AG09319 (cell line): ENCODE measurements around the gene ADAM22.
A peak's percentile ranks its signal among the peaks of the same experiment; 100 is the strongest.

Source experiments
- DNase-seq: peaks from one replicate; pipeline ENCODE4 v3.0.0-alpha.2; 2010; ENCODE audit warnings: low read depth; ENCODE audit errors: extremely low read depth
- TF ChIP-seq, protein P1 (sequence below): IDR thresholded peaks from 2 replicates; pipeline ENCODE4 v1.5.1; 2011; ENCODE audit warnings: low read depth, mild to moderate bottlenecking, inconsistent platforms, low read length, moderate library complexity

ADAM22 gene

DNA sequence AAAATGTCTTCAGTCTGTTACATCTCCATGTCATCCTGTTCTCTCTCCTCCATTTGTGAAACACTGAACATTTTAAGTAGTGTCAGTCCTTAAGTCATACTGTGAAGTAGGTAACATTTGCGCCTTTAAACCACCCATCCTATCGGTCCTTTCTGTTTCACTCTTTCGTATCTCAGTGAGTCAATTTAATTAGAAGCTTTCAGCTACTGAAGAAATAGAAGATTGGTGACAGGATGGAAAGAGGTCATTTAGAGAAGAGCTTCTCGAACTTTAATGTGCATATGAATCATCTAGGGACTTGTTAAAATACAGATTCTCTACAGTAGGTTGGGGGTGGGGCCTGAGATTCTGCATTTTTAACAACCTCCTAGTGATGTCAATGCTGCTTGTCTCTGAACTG, 172.4 kb downstream of the ADAM22 start:
- DNase-seq = no peak
- TF ChIP-seq, protein P1, sequence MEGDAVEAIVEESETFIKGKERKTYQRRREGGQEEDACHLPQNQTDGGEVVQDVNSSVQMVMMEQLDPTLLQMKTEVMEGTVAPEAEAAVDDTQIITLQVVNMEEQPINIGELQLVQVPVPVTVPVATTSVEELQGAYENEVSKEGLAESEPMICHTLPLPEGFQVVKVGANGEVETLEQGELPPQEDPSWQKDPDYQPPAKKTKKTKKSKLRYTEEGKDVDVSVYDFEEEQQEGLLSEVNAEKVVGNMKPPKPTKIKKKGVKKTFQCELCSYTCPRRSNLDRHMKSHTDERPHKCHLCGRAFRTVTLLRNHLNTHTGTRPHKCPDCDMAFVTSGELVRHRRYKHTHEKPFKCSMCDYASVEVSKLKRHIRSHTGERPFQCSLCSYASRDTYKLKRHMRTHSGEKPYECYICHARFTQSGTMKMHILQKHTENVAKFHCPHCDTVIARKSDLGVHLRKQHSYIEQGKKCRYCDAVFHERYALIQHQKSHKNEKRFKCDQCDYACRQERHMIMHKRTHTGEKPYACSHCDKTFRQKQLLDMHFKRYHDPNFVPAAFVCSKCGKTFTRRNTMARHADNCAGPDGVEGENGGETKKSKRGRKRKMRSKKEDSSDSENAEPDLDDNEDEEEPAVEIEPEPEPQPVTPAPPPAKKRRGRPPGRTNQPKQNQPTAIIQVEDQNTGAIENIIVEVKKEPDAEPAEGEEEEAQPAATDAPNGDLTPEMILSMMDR = no peak

DNA sequence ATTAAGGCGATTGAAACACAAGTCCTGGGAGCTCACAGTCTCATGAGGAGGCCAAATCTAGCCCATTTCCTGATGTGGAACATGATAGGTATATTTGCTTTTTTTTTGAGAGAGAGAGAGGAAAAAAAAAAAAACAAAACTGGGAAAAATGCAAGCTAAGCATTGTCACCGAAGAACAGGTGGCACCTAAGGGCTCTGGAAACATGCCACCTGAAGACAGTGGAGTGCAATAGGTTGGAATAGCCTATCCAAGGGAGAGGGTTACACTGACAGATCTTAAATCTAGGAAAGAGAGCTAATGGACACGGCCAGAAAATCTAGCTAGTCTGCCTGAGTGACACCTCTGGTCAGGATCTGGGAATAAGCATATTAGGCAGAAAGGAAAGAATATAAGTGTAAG, 175.6 kb downstream of the ADAM22 start:
- DNase-seq = no peak
- TF ChIP-seq, protein P1 = no peak

DNA sequence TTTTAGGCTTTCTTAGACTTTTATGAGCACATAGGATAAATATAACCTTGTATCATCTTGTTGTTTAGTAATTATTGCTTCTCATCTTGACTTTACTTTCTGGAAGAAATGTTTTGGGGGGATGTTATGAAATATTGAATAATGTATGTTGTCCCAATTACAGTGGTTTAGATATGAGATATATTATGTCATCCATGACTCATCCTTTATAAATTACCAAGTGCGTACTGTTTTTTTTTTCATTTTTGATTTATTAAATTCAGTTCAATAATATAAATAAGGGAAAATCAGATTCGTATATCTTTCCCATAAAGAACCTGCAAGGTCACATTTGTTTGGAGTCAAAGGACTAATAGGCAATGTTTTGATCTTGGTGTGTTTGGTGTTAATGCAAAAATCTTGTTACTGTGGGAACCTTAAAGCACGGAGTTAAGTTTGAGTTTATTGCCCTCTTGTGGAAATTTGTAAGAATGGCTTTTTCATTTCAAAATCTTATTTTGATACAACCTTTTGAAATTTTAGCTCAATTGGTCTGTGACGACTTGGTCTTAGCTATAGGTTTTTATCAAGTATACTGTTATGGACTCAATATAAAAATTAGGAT, 177.2 kb downstream of the ADAM22 start:
- TF ChIP-seq, protein P1 = peak; percentile 52
- DNase-seq = peak; percentile 7

DNA sequence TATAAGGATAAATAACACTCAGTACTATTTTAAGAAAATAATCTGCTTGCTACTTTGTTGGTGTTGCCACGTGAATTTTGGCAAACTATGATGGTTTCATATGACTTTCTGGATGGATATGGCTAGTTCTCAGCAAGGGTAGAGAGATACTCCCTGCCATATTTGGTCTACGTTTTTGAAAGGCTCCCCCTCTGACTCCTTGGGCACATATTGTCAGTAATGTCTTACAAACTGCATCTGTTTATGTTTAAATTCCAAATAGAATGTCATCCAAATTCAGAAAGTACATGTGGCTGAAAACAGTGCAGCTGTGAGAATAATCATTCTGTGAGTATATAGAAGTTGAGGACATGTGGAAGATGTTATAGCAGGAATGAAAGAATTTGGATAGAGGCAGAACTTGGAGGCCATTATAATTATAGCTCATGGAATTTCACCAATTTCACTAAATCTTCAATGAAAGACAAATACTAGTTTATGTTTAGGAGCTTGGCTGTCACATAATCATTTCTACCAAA, 178.0 kb downstream of the ADAM22 start:
- TF ChIP-seq, protein P1 = no peak
- no peak for DNase-seq

DNA sequence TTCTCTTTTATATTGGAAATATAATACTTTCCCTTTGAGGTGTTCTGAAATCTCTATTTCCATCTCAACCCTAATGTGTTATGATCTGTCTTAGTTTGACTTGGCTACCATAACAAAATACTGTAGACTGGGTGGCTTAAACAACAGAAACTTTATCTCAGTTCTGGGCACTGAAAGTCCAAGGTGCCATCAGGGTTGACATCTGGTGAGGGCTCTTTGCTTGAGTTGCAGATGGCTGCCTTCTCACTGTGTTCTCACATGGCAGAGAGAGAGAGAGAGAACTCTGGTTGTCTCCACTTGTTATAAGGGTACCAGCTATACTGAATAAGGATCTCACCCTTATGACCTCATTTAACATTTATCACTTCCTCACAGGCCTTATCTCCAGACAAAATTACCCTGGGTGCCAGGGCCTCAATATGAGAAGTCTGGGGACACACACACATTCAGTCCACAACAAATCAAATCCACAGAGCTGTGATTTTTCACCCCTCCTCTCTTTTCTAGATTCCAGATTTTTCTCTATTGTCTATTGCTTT, 181.3 kb downstream of the ADAM22 start:
- TF ChIP-seq, protein P1 = no peak
- DNase-seq = no peak

DNA sequence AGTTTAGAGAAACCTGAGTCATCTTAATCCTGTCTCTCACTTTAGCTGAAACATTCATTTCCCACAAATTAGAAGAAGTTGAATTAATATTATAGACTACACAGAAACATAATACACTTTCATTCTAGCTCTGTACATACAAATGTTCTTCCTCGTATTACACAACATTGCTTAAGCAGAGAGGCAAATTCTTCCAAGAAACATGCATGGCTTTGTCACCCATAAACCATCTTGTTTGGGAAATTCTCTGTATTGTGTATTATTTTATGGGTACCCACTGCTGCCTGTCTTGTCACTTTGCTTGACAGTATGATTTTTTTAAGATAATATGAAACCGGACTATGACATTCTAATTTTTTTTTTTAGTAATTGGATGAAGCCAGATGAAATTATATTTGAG, 181.8 kb downstream of the ADAM22 start:
- TF ChIP-seq, protein P1 = no peak

DNA sequence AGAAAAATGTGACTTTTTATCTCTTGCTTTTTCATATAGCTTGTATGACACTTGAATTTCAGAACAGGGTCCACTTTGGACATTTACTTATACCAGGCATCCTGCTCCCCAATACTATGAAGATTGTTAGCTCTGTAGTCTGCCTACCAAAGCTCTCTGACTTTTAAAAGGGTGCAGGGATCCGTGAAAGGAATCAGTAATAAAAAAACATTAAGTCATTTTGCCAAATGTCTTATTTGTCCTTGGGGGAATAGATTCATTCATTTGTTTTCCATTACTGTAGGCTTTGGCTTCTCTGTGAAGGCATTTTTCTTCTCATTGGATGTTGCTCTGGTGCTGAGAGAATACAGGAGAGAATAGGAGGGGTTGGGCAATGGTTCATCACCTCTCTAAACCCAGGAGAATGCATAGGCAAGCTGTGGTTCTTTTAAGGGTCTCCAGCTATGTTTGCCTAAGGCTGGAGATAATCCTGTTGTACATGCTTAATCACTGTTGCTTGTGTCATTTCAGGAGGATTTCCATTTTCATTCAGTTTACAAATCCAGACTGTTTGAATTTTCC, 182.3 kb downstream of the ADAM22 start:
- TF ChIP-seq, protein P1 = no peak
- DNase-seq = no peak

More for the DNA sequence above, 181.8 kb downstream of the ADAM22 start:
- DNase-seq = no peak
